ENCODE measurements around the gene BTBD7.
"Not testable (repeated sequence)": the region's sequence is repeated elsewhere in the genome, so short reads cannot be mapped to it uniquely, and the experiment has no call there.

The BTBD7 gene

DNA sequence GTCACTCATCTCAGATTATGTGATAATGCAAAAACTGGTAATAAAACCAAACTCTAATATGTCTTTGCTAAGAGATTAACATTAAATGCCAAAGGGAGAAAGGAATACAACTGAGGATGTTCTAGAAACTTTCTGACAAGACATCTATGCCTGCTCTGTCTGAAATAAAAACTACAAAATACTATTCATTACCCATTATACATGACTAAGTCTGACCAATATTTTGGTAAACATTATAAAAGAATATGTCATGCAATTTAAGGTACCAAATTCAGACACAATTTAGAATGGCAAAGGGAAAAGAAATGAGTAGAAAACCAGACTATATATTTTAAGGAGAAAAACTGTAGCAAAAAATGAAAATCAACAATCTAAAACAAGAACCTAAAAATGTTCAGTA lies 86.3 kb downstream of the BTBD7 start:
- no peak for TF ChIP-seq JUND (IDR thresholded peaks at IDR 0.05; ENCODE audit: low read depth)
- in situ Hi-C loops (cut with HindIII; ENCODE audit: low pct_unique_long_range_greater_than_20kb, low sequenced_read_pairs): no loop called here
- no peak for DNase-seq (ENCODE audit: low read depth in 1 of 2, low spot score in 1 of 2)

DNA sequence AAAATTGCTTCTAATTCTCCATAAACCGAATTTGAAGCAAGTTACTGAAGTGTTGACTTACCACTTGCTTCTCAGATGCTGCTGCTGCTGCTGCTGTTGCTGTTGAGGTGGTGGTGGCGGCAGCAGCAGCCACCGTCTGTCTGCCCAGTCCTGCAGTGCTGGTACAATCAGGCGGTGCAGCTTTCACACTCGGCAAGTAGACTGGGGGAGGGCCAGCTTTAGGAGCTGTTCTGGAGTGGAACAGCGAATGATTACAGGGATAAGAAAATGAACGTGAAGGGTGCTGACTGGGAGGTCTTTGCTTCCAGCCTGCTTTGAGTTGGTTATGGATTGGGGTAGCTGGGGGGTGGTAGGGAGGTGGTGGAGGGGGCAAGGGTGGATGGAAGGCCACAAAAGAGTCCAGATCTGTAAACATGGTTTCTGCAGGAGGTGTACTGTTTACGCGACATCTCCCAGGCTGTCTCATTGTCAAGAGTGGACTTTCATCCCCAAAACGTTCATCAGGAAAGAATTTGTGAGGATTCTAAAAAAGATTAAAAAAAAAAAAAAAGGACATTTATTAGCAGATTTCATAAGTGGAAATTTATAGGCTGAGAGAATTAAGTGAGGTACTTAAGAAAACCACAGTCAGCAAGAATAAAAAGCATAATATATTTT lies 86.9 kb downstream of the BTBD7 start:
- in situ Hi-C loops (cut with HindIII; ENCODE audit: low pct_unique_long_range_greater_than_20kb, low sequenced_read_pairs): no loop called here
- no peak for DNase-seq (ENCODE audit: low read depth in 1 of 2, low spot score in 1 of 2)
- TF ChIP-seq JUND (IDR thresholded peaks at IDR 0.05; ENCODE audit: low read depth): no peak

- in situ Hi-C loops (cut with HindIII; ENCODE audit: low pct_unique_long_range_greater_than_20kb, low sequenced_read_pairs): no loop called here
- TF ChIP-seq JUND (IDR thresholded peaks at IDR 0.05; ENCODE audit: low read depth): no peak
- no peak for DNase-seq (ENCODE audit: low read depth in 1 of 2, low spot score in 1 of 2)
These were observed 92.2 kb downstream of the BTBD7 start for GRCh38 chr14:93240678-93241000.

DNA sequence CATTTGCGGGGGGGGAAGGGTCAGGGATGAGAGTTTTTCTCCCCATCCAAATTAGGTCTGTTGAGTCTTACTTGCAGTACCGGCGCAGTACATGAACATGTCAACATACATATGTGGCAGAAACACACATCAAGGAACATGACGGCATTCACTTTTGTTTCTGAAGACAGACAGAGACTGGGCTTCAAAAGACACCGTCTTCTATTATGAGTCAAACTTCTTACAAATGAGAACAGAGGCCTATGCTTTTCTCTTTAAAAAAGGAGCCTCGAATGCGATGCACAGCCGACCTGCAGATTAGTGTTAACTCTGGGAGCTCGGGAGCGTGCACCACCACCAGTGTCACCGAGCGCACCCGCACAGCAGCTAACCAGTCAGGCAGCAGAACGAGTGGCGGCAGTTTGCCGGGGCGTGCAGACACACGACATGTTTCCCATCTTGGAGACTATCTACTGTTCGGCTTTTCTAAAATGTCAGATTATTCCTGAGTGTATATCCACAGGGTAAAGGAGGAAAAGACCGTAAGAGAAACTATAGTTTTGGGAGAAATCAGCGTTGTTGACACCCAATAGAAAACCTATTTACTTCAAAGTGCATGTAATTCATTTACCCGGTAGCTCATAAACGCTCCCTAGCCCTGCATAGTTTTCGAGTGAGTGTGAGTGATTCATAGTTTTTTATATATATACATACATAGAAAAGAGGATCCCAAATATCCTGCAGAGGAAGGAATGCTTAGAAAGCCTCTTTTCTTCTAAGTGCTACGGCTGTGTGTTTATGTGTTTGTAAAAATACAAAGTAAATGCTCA lies 92.8 kb downstream of the BTBD7 start:
- no peak for DNase-seq (ENCODE audit: low read depth in 1 of 2, low spot score in 1 of 2)
- in situ Hi-C loops (cut with HindIII; ENCODE audit: low pct_unique_long_range_greater_than_20kb, low sequenced_read_pairs): no loop called here

DNA sequence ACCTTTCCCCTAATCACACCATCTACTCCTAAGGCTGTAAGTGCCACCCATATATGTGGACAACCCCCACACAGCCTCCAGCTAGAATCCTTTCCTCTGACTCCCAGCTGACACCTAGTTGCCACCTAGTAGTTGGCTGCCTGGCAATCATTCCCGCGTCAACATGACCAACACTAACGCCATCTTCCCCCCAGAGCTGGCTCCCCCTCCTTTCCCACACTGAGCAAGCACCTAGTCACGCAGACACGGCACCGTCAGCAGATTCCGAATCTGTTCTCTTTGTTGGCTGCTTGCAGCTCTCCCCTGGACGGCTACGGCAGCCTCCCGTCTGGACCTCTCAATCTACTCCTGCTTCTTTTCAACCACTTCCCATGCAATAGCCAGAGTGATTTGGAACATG lies 98.0 kb downstream of the BTBD7 start:
- peak in 1 of 2 experiments; percentile 21 for DNase-seq (ENCODE audit: low read depth in 1 of 2, low spot score in 1 of 2)
- no peak for TF ChIP-seq JUND (IDR thresholded peaks at IDR 0.05; ENCODE audit: low read depth)
- in situ Hi-C loops (cut with HindIII; ENCODE audit: low pct_unique_long_range_greater_than_20kb, low sequenced_read_pairs): no loop called here

More for the DNA sequence above, 92.8 kb downstream of the BTBD7 start:
- no peak for TF ChIP-seq JUND (IDR thresholded peaks at IDR 0.05; ENCODE audit: low read depth)

GRCh38 chr14:93233078-93233477 lies 99.8 kb downstream of the BTBD7 start:
- in situ Hi-C loops (cut with HindIII; ENCODE audit: low pct_unique_long_range_greater_than_20kb, low sequenced_read_pairs); DNase-seq (ENCODE audit: low read depth in 1 of 2, low spot score in 1 of 2): not testable (repeated sequence)

DNA sequence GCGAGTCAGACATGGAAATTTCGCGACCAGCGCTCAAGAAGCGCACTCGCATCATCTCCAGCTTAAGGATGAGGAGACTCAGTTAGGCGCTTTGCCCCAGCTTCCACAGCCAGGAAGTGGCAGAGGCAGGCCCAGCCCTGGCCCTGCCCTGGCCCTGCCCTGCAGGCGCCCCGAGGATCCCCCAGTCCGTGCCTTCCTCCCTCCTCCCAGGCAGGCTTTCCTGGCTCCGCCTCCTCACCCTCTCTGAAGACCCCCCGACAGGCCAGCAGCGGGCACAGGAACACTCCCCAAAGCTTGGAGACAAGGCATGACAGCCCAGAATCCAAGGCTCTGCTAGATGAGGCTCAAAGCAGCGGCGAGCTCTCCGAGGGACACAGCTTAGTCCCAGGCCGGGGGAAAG lies 100.7 kb downstream of the BTBD7 start:
- in situ Hi-C loops (cut with HindIII; ENCODE audit: low pct_unique_long_range_greater_than_20kb, low sequenced_read_pairs): no loop called here
- TF ChIP-seq JUND (IDR thresholded peaks at IDR 0.05; ENCODE audit: low read depth): no peak
- no peak for DNase-seq (ENCODE audit: low read depth in 1 of 2, low spot score in 1 of 2)

DNA sequence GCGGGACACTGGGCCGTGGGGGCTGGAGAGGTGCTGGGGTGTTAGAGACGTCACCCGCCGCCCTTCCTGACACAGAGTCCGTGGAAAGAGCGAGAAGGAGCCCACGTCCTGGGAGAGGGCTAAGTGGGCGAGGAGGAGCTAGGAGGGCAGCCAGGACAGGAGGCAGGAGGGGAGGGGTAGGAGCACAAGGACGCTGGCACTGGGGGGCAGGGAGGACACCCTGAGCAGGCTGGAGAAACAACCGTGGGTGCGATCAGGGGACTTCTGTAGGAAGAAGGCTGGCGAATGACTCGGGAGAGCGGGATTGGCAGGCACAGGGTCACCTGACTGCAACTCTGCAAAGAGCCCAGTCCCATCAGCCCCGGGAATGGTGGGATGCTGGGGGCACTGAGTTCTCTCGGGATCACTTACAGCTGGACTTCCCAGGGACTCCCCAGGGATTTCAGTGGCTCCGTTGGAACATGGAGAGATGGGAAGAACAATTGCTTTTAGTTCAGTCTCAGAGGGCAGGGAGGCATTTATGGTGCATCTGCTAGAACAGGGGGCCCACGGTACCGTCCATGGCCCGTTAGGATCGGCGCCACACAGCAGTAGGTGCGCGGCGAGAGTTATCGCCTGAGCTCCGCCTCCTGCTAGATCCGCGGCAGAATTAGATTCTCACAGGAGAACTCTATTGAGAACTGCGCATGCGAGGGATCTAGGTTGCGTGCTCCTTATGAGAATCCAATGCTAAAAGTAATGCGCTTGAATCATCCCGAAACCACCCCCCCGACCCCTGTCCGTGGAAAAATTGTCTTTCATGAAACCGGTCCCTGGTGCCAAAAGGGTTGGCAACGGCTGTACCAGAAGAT lies 101.5 kb downstream of the BTBD7 start:
- in situ Hi-C loops (cut with HindIII; ENCODE audit: low pct_unique_long_range_greater_than_20kb, low sequenced_read_pairs): no loop called here
- TF ChIP-seq JUND (IDR thresholded peaks at IDR 0.05; ENCODE audit: low read depth): no peak

GRCh38 chr14:93230539-93230938 lies 102.3 kb downstream of the BTBD7 start:
- in situ Hi-C loops (cut with HindIII; ENCODE audit: low pct_unique_long_range_greater_than_20kb, low sequenced_read_pairs): no loop called here
- TF ChIP-seq JUND (IDR thresholded peaks at IDR 0.05; ENCODE audit: low read depth): no peak
- DNase-seq (ENCODE audit: low read depth in 1 of 2, low spot score in 1 of 2): no peak

More for the DNA sequence above, 101.5 kb downstream of the BTBD7 start:
- peak; percentile 19 to 61 for DNase-seq (ENCODE audit: low read depth in 1 of 2, low spot score in 1 of 2)

DNA sequence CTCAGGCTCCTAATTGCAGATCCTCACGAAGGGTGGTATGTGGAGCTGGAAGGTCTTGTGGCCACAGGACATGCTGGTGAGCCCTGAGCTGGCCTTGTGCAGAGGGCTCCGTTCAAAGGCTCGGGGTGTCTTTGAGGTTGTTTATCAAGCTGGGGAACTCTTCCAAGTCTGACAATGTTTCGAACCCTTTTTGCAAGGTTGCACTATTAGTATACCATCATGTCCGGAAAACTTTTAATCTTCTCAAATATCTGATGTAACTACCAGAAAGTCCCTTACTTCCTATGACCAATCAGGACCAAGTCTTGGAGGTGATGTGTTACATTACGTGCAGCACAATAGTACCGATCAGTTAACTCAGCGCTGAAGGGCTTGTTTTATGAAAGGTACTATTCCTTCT lies 104.3 kb downstream of the BTBD7 start:
- in situ Hi-C loops (cut with HindIII; ENCODE audit: low pct_unique_long_range_greater_than_20kb, low sequenced_read_pairs): no loop called here
- no peak for TF ChIP-seq JUND (IDR thresholded peaks at IDR 0.05; ENCODE audit: low read depth)
- no peak for DNase-seq (ENCODE audit: low read depth in 1 of 2, low spot score in 1 of 2)

DNA sequence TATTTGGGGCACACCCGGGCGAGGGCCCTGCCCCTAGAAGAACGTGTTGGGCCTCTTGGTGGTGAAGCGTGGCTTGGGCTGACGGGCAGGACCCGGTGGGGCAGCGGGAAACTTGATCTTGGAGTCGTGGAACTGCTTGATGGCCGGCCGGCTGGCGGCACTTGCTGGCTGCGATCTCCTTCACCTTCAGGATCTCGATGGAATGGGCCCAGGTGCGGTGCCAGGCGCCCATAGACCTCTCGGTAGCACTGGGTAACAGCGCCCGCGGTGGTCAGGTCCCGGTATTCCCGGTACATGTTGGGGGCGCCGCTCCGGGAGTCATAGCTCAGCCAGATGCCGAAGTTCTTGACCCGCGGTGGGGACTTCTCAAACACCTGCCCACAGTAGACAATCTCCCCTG lies 109.3 kb downstream of the BTBD7 start:
- no peak for TF ChIP-seq JUND (IDR thresholded peaks at IDR 0.05; ENCODE audit: low read depth)
- DNase-seq (ENCODE audit: low read depth in 1 of 2, low spot score in 1 of 2): no peak
- in situ Hi-C loops (cut with HindIII; ENCODE audit: low pct_unique_long_range_greater_than_20kb, low sequenced_read_pairs): no loop called here

DNA sequence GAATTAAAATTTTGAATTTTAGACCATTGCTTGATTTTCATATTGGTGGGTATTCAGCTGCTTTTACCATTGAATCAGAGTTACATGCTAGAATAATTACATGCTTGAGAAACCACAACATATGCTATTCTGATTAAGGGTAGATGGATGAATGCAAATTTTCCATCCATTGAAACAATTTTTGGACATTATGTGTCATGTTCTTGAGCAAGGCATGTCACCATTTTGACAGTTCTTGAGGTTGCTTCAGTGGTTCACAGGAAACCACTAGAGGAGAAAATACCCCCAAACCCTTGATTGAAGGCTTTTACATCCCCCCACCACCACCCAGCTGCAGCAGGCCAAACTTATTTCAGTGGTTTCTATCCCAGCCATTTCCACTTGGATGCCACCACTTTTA lies 112.3 kb downstream of the BTBD7 start:
- in situ Hi-C loops (cut with HindIII; ENCODE audit: low pct_unique_long_range_greater_than_20kb, low sequenced_read_pairs): no loop called here
- TF ChIP-seq JUND (IDR thresholded peaks at IDR 0.05; ENCODE audit: low read depth): no peak
- DNase-seq (ENCODE audit: low read depth in 1 of 2, low spot score in 1 of 2): no peak

All from T47D (cell line).